ENCODE results near the gene DROSHA.
A peak's percentile ranks its signal among the peaks of the same experiment; 100 is the strongest.
"Not testable (repeated sequence)": the region's sequence is repeated elsewhere in the genome, so short reads cannot be mapped to it uniquely, and the experiment has no call there.

DROSHA gene

DNA sequence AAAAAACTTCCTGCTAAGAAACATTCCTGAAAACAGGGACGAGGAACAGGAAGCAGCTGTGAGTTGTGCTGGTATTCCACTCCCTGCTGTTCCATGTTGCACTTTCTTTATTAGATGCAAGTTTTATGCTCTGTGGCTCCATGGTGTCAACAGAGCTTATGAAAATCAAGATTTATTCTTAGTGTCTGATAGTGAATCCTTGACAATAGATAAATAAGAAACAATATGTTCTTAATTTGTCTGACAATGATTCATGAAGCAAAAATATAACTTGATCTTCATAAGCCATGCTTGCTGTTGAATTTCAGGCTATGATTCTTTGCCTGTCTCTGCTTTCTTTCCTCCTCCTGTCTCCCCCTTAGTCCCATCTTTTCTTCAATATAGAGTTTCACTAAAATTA, 119.6 kb downstream of the DROSHA start:
- DNase-seq, result no peak

DNA sequence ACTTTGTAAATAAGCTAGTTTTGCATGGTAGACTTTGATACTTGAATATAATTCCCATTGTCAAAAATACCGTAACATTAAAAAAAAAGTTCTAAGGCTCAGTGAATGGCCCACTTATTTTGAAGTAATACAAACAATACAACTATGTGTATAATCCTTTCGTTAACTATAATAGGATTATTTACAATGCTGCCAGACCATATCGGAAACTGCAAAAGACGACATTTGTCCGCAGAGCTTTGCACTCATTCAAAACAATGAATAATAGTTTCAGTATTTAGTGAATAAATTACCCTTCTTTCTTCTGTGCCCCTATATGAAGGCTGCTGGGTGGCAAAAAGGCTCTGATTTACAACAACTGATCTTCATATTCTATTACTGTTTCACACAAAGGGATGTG, 121.8 kb downstream of the DROSHA start:
- DNase-seq, result no peak

DNA sequence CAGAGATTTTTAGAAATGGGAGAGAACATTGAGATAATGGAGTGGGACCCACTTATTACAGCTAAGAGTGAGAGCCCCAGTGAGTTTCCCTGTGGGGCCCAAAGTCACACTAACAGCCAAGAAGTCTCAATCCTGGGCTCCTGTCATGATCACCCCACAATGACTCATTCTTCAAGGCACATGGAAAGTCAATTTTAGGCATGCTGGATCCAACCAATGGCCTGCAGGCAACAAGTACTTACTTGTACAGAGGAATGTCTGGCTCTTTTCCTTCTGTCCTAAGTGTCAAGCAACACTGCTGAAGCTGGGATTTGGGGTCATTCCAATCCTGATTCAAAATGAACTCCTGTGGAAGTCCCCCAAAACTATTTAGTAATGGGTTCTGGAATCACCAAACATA, 123.1 kb downstream of the DROSHA start:
- no peak for DNase-seq

DNA sequence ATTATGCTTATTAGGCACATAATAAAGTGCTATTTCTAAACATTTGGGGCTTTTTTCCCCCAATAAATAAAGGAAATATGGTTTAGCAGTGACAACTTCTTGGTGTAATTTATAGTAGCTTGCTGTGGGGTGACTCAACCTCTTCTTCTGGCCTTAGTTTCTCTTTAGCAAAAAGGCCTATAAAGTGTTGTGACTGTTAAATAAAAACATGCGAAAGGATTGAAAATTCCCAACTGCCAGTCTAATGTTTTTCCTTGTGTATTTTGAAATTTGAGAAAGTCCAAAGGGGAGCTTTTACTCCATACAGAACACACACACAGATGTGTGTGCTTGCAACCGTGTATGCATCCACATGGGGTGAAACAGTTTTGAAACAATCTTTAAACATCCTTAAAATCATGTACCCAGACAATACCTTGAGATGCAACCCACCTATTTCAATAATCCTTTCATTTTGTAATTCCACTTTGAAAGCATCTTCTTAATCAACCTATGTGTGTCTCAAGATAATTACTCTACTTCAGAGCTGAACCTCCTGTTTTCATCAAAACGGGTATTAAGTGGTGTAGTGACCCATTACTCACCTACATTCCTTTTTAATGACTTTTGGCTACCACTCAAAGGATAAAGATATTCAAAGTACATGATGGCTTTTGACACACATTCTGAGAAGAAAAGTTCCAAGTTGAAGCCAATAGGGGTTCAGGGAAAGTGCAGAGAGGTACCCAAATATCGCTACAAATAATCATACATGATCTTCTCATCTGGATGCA, 123.8 kb downstream of the DROSHA start:
- no peak for DNase-seq

DNA sequence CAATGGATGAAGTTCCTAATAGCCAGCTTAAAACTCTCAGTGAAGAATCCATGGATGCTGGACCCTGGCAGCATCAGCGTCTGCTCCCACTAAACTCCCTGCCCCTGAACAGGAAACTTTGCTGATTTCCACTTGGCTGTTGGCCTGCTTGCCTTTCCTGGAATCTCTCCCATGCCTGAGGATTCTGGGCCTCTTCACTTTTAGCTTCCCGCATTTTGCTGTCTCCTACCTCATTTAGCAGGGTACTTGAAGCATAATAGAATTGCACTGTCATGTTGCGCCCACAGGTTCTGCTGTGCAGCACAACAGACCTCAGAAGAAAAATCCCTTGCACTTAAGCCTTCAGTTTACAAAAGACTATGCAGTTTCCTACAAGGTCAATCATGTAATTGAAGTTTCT, 127.6 kb downstream of the DROSHA start:
- DNase-seq, result peak; percentile 7

DNA sequence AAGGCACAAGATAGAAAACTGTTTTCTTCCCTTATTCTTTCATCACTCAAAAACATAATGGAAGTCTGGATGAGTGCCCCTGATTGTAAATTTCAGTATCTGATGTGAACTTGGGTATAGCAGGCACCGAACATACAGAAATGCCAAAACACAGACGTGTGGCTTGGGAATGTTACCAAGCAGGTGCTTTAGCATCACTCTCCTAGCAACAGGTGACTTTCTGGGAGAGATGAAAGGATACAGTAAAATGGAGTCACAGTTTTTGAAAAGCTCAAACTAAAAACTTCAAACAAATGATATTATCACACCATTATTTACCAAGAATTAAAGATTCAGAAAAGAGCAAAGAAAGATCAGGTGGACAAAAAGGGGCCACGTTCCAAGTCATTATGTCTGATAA, 130.2 kb downstream of the DROSHA start:
- DNase-seq, result no peak

DNA sequence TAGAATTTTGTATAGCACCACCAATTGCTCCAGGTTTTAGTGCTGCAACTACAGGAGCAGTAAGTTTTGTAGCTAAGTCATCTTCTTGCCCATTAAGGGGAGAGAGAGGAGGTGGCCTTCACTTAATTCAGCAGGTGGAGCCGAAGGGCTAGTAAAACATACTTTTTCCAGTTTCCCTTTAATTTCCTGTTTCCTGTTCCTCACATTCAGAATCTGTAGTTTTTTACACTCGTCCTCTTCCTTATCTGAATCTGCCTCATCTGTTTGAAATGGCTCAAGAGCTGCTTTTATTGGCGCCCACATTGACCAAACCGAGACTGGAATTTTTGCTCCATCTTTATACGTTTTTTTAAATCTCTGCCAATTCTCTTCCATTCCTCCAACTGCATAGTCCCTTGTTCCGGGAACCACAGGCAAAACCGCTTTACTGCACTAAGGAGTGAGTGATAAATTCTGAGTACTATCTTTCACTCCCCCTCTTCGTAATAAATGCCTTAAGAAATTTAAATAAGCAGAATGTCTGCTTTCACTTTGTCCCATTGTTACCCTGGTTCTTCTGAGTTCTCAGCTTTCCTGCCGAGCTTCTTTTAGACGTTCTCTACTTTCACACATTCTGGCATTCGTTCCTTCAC, 133.9 kb downstream of the DROSHA start:
- no peak for DNase-seq

DNA sequence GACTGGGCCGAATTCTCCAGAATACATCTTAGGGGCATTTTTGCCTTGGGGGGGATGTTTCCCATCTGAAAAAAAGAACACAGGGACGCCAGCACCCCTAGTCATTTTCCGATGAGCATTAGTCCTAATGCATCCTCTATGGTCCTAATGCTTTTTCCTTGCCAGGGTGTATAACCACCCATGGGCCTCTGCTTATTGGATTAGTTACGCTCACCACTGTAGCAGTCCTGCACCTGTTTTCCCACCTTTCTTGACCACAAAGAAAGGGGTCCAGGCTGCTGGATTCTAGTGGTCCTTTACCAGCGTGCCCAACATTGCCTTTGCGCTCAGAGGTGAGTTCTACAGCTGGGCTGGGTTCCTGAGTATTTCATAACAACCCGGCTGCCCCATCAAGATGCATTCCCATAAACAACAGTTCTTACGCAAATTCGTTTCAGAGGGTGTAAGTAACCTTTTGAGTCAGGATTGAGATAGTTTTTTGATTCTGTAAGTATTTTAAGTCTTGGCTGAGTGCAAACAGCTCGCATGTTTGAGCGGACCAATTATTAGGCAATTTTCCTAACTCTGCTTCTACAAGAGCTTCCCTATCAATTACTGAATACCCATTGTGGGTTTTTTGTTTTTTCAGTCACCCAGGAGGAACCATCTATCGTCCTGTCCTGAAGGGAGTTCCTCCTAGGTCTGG, 135.1 kb downstream of the DROSHA start:
- no peak for DNase-seq

DNA sequence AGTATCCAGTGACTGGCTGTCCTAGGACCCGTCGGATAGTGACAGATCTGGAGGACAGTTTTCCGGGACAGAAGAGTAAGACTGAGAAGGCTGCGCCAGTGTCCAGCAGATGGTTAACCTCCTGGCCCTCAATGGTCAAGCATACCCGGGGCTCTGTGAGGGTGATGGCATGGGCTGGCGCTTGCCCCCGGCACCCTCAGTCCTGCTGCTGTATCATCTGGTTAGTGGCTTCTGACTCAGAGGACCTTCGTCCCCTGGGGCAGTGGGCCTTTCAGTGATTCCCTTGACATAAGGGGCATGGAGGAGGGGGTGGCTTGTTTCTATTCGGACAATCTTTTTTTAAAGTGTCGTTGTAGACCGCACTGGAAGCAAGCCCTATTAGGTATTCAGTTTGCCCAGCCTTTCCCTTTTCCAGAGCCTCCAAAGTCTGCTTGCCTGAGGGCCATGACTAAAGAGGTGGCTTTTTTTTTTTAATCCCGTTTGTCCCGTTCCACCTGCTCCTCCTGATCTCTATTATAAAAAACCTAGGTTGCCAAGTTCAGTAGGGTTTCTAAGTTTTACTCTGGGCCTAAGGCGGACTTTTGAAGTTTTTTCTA, 136.3 kb downstream of the DROSHA start:
- not testable (repeated sequence) for DNase-seq

DNA sequence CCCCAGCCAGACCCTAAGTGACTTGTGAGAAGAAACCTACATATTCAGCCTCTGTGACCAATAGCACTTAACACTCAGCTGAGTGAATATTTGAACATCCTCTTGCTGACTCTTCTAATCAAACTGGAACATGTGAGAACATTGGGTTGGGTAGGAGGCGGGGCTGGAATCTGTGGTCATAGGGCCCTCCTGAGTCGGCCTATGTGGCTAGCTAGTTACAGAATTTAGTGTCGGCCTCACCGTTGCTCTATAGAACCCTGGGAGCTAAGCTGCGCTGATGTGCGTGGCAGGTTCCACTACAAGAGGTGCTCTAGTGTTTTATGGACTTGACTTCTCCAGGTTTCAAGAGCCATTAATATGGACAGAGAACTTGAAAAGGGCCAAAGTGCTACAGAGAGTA, 138.8 kb downstream of the DROSHA start:
- DNase-seq, result no peak

DNA sequence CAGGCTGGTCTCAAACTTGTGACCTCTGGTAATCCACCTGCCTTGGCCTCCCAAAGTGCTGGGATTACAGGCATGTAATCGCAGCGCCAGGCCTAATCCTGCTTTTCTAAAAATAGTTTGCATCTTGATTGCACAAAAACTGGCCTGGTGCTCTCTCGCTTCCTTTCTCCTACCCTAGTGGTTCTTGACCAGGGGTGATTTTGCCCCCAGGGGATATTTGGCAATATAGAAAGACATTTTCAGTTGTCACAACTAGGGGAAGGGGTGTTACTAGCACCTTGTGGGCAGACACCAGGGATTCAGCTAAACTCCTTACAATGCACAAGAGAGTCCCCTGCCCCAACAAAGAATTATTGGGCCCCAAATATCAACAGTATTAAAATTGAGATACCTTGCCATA, 139.8 kb downstream of the DROSHA start:
- no peak for DNase-seq

DNA sequence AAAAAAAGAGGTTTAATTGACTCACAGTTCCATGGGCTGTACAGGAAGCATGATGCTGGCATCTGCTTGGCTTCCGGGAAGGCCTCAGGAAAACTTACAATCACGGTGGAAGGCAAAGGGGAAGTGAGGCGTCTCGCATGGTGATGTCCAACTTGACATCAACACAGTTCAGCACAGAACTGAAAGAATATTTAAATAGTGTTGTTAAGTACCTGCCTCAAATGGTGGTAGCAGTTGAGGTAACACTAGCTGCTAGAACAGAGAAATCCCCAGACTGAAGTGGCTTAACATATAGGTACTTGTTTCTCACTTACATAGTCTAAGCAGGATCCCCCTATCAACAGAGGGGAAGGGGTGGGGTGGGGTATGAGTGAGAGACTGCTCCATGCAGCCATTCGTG, 141.6 kb downstream of the DROSHA start:
- DNase-seq, result no peak

DNA sequence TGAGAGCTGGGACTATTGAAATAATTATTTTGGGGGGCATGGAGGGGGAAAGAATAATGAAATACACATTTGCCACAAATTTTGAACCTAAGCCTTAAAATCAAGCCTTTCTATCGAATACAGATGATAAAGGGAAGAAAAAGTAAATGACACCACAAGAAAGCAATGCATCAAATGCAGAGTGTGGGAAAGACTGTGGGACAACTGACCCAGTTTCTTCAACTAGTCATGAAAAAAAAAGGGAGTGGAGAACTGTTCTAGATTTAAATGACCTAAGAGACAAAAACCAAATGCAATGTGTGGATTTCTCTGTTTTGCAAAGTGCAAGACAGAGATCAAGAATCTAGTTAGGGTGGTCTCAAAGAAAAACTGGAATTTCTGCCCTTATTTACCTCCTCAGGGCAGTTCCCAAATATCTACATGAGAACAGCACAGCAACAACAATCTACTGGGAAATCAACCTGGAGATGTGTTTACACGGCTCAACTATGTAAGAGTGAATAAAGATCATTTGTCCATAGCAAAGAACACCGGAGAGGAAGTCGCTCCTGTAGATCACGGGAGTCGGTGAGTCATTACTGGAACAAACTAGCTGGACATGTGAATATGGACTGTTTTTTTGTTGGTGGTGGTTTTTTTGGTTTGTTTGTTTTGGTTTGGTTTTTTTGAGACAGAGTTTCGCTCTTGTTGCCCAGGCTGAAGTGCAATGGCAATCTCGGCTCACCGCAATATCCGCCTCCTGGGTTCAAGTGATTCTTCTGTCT, 145.9 kb downstream of the DROSHA start:
- DNase-seq, result no peak

DNA sequence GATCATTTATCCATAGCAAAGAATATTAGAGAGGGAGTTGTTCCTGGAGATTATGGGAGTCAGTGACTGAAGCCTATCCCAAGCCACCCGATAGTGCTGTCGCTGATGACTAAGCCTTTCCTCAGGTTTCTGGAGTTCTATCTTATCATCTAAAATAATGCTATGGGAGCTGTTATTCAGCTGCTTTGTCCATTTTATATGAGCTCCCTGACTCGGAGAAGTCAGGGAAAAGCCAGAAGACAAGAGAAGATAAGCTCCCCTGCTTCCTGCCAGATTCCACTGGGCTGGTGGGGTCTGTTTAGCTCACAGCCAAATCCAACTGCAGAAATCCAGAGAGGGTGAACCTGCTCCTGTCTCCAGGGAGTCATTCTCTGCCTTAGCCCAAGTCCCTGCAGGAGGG, 148.2 kb downstream of the DROSHA start:
- DNase-seq, result no peak

DNA sequence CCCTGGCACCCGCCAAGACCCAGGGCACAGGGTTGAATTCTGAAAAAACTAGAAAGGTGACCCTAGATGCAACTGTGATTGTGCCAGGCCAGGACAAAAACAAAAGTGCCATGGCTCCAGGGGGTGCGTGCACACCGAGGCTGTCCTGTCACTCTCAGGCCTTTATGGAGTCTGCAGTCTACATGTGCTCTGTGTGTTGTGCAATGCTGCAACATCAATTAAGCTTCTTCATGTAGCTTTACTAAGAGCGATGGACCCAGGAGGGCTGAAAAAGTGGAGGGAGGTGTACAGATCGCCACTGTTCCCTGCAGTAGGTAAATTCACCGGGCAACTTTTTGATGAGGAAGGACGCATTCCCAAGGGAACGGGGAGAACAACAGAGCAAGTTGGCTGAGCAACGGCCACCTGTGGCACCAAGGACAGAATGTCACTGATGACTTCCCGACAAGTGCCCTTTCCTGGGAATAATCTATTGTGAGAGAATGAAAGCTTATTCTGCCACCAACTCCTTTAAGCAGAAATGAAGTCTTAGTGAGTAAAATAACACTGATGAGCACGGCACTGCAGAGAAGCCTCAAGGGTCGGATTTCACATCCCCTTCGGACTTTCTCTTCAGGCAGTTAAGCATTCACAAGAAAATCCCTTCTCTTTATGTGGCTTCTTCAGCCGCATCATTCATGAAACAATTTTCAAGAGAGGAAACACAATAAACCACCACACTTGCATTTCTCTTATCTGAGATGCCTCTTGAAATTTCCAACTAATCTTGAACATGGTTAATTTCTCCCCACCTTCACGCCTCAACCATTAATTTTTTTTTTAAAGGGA, 149.6 kb downstream of the DROSHA start:
- peak; percentile 32 for DNase-seq

DNA sequence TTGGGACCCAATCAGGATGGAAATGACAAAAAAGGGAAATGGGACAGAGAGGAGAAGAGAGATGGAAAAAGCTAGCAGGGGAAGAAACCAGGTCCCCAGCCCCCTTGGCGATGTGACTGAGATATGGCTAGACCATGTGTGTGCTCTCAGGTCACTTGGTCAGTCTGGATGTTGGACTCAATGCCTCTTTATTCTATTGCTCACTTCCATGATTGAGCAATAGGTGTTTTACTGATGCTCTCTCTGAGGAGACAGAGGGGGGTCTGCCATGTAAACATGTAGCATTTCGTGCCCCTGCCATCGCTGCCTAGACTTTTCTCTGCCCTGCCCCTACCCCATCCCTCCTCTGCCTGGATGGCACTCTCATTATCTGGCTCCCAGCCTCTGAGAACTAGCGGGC, 150.6 kb downstream of the DROSHA start:
- DNase-seq, result peak; percentile 6

DNA sequence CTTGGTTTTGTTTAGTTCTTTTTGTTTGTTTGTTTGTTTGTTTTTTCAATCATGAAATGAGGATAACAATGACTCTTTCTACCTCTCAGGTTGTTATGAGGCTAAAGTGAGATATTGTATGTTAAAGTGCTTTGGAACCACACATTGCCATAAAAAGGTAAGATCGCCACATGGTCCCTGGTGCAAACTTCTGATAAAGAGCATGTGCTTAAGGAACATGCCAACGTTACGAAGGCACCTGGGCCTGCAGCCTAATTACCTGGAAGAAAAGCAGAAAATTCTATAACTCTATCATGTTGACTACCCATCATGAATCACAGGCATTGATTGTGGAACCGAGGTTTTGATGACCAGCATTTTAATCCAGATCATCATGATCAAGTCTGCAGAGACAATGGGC, 151.8 kb downstream of the DROSHA start:
- no peak for DNase-seq

DNA sequence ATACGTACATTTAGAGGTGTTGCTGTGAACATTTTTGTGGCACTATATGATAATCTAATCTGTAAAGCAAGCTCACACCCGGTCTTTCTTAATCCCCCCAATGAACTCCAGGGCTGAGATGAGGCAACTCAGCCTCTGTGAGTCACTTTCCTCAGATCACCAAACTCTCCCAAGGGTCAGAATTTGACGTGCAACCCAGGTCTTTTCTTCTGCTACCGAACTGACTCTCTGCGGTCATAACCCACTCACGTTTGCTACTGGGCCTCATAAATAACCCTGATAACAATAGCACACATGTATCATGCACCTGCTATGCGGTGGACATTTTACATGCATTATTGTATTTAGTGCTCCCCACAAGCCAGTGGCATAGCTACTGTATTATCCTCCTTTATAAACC, 153.1 kb downstream of the DROSHA start:
- DNase-seq, result no peak

DNA sequence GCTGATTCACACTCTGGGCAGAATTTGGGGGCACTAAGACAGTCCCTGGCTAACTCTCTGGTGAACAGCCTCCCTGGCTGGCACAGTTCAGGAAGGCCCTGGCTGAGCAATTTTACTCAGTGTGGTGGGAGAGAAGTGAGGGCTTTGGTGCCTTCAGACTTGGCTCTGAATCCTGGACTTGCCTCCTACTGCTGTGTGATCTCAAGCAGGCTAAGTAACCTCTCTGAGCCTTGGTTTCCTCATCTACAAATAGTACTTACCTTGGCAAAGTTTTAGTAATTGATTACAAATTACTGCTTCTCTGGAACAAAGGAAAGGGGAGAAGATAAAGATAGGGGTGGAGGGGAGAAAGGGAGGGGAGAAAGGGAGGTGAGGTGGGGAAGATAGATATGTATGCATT, 153.8 kb downstream of the DROSHA start:
- DNase-seq, result no peak

DNA sequence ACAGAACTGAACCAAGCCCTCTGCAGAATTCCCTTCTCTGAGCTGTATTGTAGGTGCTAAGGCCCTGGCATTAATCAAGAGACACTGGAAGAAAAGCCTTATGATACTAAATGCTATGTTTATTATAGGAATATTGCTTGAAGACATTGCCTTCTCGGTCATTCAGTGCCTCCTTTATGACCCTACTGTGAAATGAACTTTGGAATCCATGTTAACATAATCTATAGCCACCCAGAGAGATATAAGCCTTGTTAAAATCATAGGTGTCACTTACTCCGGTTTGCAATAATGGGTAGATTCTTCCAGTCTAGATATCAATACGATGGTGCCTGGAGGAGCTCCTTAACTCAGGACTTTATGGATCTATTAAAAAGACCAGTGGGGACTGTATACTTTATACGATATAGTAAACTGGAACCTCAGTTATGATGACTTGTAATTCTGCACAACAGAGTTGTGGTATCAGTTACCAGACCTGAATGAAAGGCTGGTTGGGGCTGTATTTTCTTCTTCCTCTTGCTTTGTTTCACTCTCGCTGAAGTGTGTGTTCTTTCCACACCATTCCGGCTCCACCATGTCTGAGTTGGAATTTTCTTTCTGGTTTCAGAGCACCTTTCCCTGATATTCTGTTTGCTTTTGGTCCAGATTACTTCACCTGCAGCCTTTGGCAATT, 154.5 kb downstream of the DROSHA start:
- DNase-seq, result no peak

DNA sequence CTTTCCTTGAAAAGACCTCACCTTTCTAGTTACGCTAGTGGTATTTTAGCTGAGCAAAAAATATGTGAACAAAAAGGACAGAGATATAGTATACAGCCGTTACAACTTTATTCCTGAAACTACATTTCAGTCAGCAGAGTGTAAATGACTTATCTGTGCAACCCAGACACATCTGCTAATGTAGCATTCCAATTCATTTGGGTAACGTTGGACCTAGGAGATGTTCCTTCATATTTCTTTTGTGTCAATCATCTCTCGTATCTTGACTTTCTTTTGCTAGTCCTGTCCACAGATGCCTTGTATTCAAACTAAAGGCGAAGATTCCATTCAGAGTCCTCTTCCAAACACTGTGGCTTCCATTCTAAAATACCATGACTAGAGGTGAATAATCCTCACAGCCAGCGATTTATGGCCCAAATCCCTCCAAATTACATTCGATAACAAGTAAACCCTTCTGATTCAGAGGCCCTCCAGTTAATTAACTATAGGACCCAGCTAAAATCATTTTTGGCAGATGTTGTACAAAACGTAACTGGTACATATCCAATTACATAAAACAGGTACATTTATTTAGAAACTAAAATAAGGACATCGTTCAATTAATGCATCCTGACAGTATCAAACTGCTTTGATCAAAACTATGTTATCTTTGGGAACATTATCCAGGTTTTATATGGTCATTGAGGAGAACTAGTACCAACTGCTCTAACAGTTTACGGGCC, 155.7 kb downstream of the DROSHA start:
- DNase-seq, result no peak
